CD14-positive monocyte (primary cell): ENCODE measurements around the gene HNF4A. TPM values are rescaled to one million over a fixed set of nuclear protein-coding genes. Genes with fewer than 3 reads are reported as not detected.

Experiments used
- DNase-seq, 3 donors: peaks; one replicate each; pipeline ENCODE4 v3.0.0-alpha.2; 2011 to 2022
- H2AFZ ChIP-seq: 2 replicates; pipeline ENCODE4 v1.6.0; 2012; ENCODE audit warnings: mild to moderate bottlenecking, low read depth, low read length, inconsistent platforms; ENCODE audit not compliant: insufficient read depth, poor library complexity, severe bottlenecking
- H3K27ac ChIP-seq, 2 donors: 1 replicate in 1 of 2; 2 replicates in 1 of 2; pipeline ENCODE4 v1.5.1; 2012 to 2013; ENCODE audit warnings: low read length in 2 of 2, control low read depth in 1 of 2, inconsistent platforms in 1 of 2, low read depth in 1 of 2, mild to moderate bottlenecking in 1 of 2
- H3K27me3 ChIP-seq, 2 donors: one replicate each; pipeline versions ENCODE4 v1.6.0 to v1.6.1; 2011 to 2013; ENCODE audit warnings: low read length in 2 of 2; ENCODE audit not compliant: control insufficient read depth in 2 of 2, insufficient read depth in 2 of 2
- H3K36me3 ChIP-seq, 2 donors: replicated peaks in 1 of 2; 1 replicate in 1 of 2; 2 replicates in 1 of 2; pipeline versions ENCODE4 v1.5.1 to v1.6.1; 2012 to 2013; ENCODE audit warnings: low read length in 2 of 2, control low read depth in 1 of 2, inconsistent platforms in 1 of 2, mild to moderate bottlenecking in 1 of 2; ENCODE audit not compliant: insufficient read depth in 2 of 2, control insufficient read depth in 1 of 2
- H3K4me1 ChIP-seq, 2 donors: 1 replicate in 1 of 2; 2 replicates in 1 of 2; pipeline versions ENCODE4 v1.5.1 to v1.6.1; 2012 to 2013; ENCODE audit warnings: low read length in 2 of 2, control low read depth in 1 of 2, inconsistent platforms in 1 of 2, mild to moderate bottlenecking in 1 of 2, moderate library complexity in 1 of 2; ENCODE audit not compliant: insufficient read depth in 2 of 2, control insufficient read depth in 1 of 2
- H3K4me2 ChIP-seq: replicated peaks from 2 replicates; pipeline ENCODE3; 2012; ENCODE audit warnings: low read length, moderate library complexity, mild to moderate bottlenecking; ENCODE audit not compliant: poor library complexity, severe bottlenecking; ENCODE audit errors: extremely low read depth
- H3K4me3 ChIP-seq, 3 experiments: fragments of 200-600 bp in 1 of 3; sonication (generic) in 1 of 3; replicated peaks in 1 of 3; 1 replicate in 2 of 3; 2 replicates in 1 of 3; pipeline ENCODE4 v1.5.1; 2011 to 2013; ENCODE audit warnings: low read length in 3 of 3, mild to moderate bottlenecking in 3 of 3, control low read depth in 2 of 3, low read depth in 2 of 3, inconsistent platforms in 1 of 3, moderate library complexity in 1 of 3
- H3K79me2 ChIP-seq: 2 replicates; pipeline ENCODE4 v1.6.0; 2012; ENCODE audit warnings: mild to moderate bottlenecking, control low read depth, inconsistent platforms, low read length, moderate library complexity; ENCODE audit not compliant: insufficient read depth
- H3K9ac ChIP-seq: 2 replicates; pipeline ENCODE4 v1.6.0; 2017; ENCODE audit warnings: low read length, mild to moderate bottlenecking; ENCODE audit not compliant: insufficient read depth, poor library complexity, severe bottlenecking
- H3K9me3 ChIP-seq, 2 donors: replicated peaks in 1 of 2; 1 replicate in 1 of 2; 2 replicates in 1 of 2; pipeline versions ENCODE4 v1.5.1 to v1.6.1; 2012 to 2013; ENCODE audit warnings: low read length in 2 of 2, control low read depth in 1 of 2; ENCODE audit not compliant: control insufficient read depth in 1 of 2, insufficient read depth in 1 of 2
- H4K20me1 ChIP-seq: 2 replicates; pipeline ENCODE4 v1.6.0; 2012; ENCODE audit warnings: mild to moderate bottlenecking, low read length, control low read depth, moderate library complexity; ENCODE audit not compliant: insufficient read depth
- H3K27ac Mint-ChIP-seq, 7 donors: one replicate each; pipeline ENCODE4 v1.8.0; 2020; ENCODE audit warnings: mild to moderate bottlenecking in 7 of 7, mixed read lengths in 7 of 7, moderate library complexity in 6 of 7, inconsistent platforms in 2 of 7
- H3K27me3 Mint-ChIP-seq, 3 donors: one replicate each; pipeline ENCODE4 v1.8.0; 2021 to 2022; ENCODE audit warnings: low read depth in 3 of 3, mild to moderate bottlenecking in 3 of 3, mixed read lengths in 3 of 3, moderate library complexity in 3 of 3, inconsistent platforms in 1 of 3
- H3K36me3 Mint-ChIP-seq, 2 donors: one replicate each; pipeline ENCODE4 v1.8.0; 2020; ENCODE audit warnings: mixed read lengths in 2 of 2, inconsistent platforms in 1 of 2, mild to moderate bottlenecking in 1 of 2
- H3K4me1 Mint-ChIP-seq: one replicate; pipeline ENCODE4 v1.8.0; 2020; ENCODE audit warnings: mild to moderate bottlenecking, mixed read lengths
- H3K4me3 Mint-ChIP-seq, 2 donors: one replicate each; pipeline ENCODE4 v1.8.0; 2020; ENCODE audit warnings: mild to moderate bottlenecking in 2 of 2, mixed read lengths in 2 of 2, moderate library complexity in 1 of 2
- H3K9me3 Mint-ChIP-seq, 7 donors: one replicate each; pipeline ENCODE4 v1.8.0; 2020 to 2022; ENCODE audit warnings: mixed read lengths in 7 of 7, mild to moderate bottlenecking in 6 of 7, moderate library complexity in 6 of 7, inconsistent platforms in 2 of 7
- WGBS: methylation state at CpG from one replicate; pipeline ENCODE4 v1.1.5; 2013; ENCODE audit warnings: missing lambda C conversion rate; ENCODE audit not compliant: insufficient coverage; 5-methylcytosine and 5-hydroxymethylcytosine counted together
- intact Hi-C, 2 donors: fragments of 100-400 bp; cut with micrococcal nuclease; formaldehyde crosslinking; loops; one replicate each; pipeline versions ENCODE4 v1.15.0 to v1.15.1; 2023
- polyA plus RNA-seq, 3 donors: library from polyadenylated mRNA; depleted of rRNA in 1 of 3; unstranded in 2 of 3; stranded (reverse) in 1 of 3; fragments of 300-500 nt in 2 of 3; fragments of >200 nt in 1 of 3; fragmentation: Illumina TruSeq in 2 of 3; gene quantifications; 1 replicate in 2 of 3; 2 replicates in 1 of 3; pipeline ENCODE4 v1.2.3, GENCODE V29; 2012 to 2021
- TF ChIP-seq, protein P1 (sequence below): fragments of 200-600 bp; IDR thresholded peaks from one replicate; pipeline ENCODE4 v1.8.0; 2022; ENCODE audit warnings: antibody characterized with exemption, mild to moderate bottlenecking

Gene HNF4A
- polyA plus RNA-seq, 3 donors, result not detected

DNA sequence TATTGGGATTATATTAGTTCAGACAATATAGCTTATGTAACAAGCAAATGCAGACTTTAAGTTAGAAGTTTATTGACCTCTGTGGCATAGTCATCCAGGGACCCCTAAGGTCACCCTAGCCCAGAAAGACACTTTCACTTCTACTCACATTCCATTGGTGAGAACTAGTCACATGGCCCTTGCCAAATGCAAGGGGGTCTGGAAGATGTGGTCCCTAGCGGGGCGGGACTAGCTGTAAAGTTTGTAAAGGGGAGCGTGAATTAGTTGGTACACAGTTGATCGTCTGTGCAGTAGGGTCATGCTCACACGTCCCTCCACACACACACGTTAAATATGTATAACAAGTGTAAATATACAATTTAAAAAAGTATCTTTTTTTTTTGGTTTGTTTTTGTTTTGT is 9.3 kb downstream of the HNF4A start:
- no CpG with 5 or more reads among the region's 6 CpGs for WGBS
- H3K4me3 ChIP-seq, result no peak overlapping the region
- TF ChIP-seq, protein P1, sequence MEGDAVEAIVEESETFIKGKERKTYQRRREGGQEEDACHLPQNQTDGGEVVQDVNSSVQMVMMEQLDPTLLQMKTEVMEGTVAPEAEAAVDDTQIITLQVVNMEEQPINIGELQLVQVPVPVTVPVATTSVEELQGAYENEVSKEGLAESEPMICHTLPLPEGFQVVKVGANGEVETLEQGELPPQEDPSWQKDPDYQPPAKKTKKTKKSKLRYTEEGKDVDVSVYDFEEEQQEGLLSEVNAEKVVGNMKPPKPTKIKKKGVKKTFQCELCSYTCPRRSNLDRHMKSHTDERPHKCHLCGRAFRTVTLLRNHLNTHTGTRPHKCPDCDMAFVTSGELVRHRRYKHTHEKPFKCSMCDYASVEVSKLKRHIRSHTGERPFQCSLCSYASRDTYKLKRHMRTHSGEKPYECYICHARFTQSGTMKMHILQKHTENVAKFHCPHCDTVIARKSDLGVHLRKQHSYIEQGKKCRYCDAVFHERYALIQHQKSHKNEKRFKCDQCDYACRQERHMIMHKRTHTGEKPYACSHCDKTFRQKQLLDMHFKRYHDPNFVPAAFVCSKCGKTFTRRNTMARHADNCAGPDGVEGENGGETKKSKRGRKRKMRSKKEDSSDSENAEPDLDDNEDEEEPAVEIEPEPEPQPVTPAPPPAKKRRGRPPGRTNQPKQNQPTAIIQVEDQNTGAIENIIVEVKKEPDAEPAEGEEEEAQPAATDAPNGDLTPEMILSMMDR, result no peak
- Mint-ChIP-seq H3K9me3 (no peaks in the 10 kb centered on the region), H3K27ac (no peak overlapping the region), H3K4me1 (no peaks in the 10 kb centered on the region), H3K27me3 (peaks cover 0 to 12% (median 8%) of the 10 kb centered on the region in 3 donors), H3K36me3 (no peaks in the 10 kb centered on the region), H3K4me3 (no peak overlapping the region)
- H2AFZ ChIP-seq, result no peak overlapping the region
- H3K9me3 ChIP-seq, result no peaks in the 10 kb centered on the region
- H4K20me1 ChIP-seq, result no peaks in the 10 kb centered on the region
- H3K4me1 ChIP-seq, result no peaks in the 10 kb centered on the region
- H3K27ac ChIP-seq, result no peak overlapping the region
- H3K79me2 ChIP-seq, result no peaks in the 10 kb centered on the region
- H3K27me3 ChIP-seq, result no peaks in the 10 kb centered on the region
- H3K36me3 ChIP-seq, result no peaks in the 10 kb centered on the region
- no peak for DNase-seq
- intact Hi-C loops, result no loop called here
- H3K9ac ChIP-seq, result no peak overlapping the region
- H3K4me2 ChIP-seq, result no peak overlapping the region

DNA sequence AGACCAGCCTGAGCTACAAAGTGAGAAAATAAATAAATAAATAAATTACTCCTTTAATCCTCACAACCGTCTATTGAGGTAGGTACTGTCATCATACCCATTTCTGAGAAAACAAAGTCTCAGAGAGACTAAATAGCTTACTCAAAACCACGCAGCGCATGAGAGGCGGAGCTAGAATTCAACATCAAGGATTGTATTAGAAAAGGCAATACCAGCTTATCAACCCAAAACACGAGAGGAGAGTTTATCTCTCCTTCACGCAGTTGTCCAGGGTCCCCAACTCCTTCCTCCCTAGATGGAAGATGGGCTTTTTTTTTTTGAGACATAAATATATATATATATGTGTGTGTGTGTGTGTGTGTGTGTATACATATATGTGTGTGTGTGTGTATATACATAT is 12.2 kb downstream of the HNF4A start:
- Histone ChIP-seq H3K27ac (no peak overlapping the region), H2AFZ (no peak overlapping the region), H3K36me3 (no peaks in the 10 kb centered on the region), H3K9ac (no peak overlapping the region), H3K4me1 (no peaks in the 10 kb centered on the region), H3K4me2 (no peak overlapping the region), H4K20me1 (no peaks in the 10 kb centered on the region), H3K4me3 (no peak overlapping the region), H3K9me3 (no peaks in the 10 kb centered on the region), H3K79me2 (no peaks in the 10 kb centered on the region), H3K27me3 (no peaks in the 10 kb centered on the region)
- no peak for DNase-seq
- Mint-ChIP-seq H3K9me3 (no peaks in the 10 kb centered on the region), H3K36me3 (no peaks in the 10 kb centered on the region), H3K4me3 (no peak overlapping the region), H3K27me3 (peaks cover 1 to 6% (median 3%) of the 10 kb centered on the region in 3 donors), H3K27ac (no peak overlapping the region), H3K4me1 (no peaks in the 10 kb centered on the region)
- no CpG with 5 or more reads among the region's 6 CpGs for WGBS
- TF ChIP-seq, protein P1, result no peak
- intact Hi-C loops, result no loop called here
